IMR-90 (cell line): ENCODE results near the gene LCN12. TPM values are rescaled to one million over a fixed set of nuclear protein-coding genes. Genes with fewer than 3 reads are reported as not detected.

ENCODE experiments used
- ATAC-seq: fragments of 200-7000 bp; cut with Tn5 transposase; 2 replicates; pipeline ENCODE4 v1.9.1; 2020; ENCODE audit warnings: low read depth, mild to moderate bottlenecking, moderate library complexity
- BruUV-seq: library from RNA; stranded (reverse); fragments of 400-500 nt; replicated peaks from 2 replicates; lab custom pipeline; 2021; lab: Mats Ljungman, UMichigan
- CTCF ChIA-PET: fragments of 300-600 bp; formaldehyde crosslinking; extraction: SDS; loops from one replicate; lab custom pipeline; 2021; ENCODE audit warnings: antibody characterized with exemption; lab: Yijun Ruan, JAX
- POLR2A ChIA-PET: fragments of 300-600 bp; sonication (Branson Sonifier 250); formaldehyde crosslinking; loops from one replicate; lab custom pipeline; 2022; ENCODE audit warnings: antibody characterized with exemption; ENCODE audit not compliant: unreplicated experiment; lab: Charles Lee
- DNase-seq: peaks from one replicate; pipeline ENCODE4 v3.0.0; 2013
- H2AFZ ChIP-seq: replicated peaks from 2 replicates; pipeline ENCODE3; 2013; ENCODE audit warnings: low read length, mild to moderate bottlenecking; ENCODE audit not compliant: poor library complexity
- H2AK5ac ChIP-seq: 2 replicates; pipeline ENCODE4 v1.6.1; 2013; ENCODE audit warnings: low read depth, low read length, inconsistent platforms
- H2AK9ac ChIP-seq: replicated peaks from 2 replicates; pipeline ENCODE3; 2013; ENCODE audit warnings: mild to moderate bottlenecking, low read depth, low read length, moderate library complexity; ENCODE audit not compliant: poor library complexity
- H2BK120ac ChIP-seq: 2 replicates; pipeline ENCODE4 v1.6.1; 2013; ENCODE audit warnings: low read depth, low read length, inconsistent platforms
- H2BK15ac ChIP-seq: 3 replicates; pipeline ENCODE4 v1.6.1; 2013; ENCODE audit warnings: low read depth, low read length, inconsistent platforms
- H2BK20ac ChIP-seq: 2 replicates; pipeline ENCODE4 v1.6.1; 2013; ENCODE audit warnings: low read depth, mild to moderate bottlenecking, inconsistent platforms, low read length, moderate library complexity
- H2BK5ac ChIP-seq: 2 replicates; pipeline ENCODE4 v1.6.1; 2013; ENCODE audit warnings: mild to moderate bottlenecking, low read depth, low read length, inconsistent platforms; ENCODE audit not compliant: poor library complexity, severe bottlenecking
- H3K14ac ChIP-seq: replicated peaks from 2 replicates; pipeline ENCODE4 v1.6.1; 2013; ENCODE audit warnings: low read depth, low read length, inconsistent platforms
- H3K18ac ChIP-seq: 2 replicates; pipeline ENCODE4 v1.6.1; 2013; ENCODE audit warnings: low read depth, low read length, control low read depth
- H3K23ac ChIP-seq: 2 replicates; pipeline ENCODE4 v1.6.1; 2013; ENCODE audit warnings: low read depth, low read length, inconsistent platforms
- H3K27ac ChIP-seq: 2 replicates; pipeline ENCODE4 v1.5.1; 2013; ENCODE audit warnings: mild to moderate bottlenecking, control low read depth, low read length; ENCODE audit not compliant: insufficient read depth
- H3K27me3 ChIP-seq: 2 replicates; pipeline ENCODE4 v1.6.1; 2013; ENCODE audit warnings: low read length; ENCODE audit not compliant: control insufficient read depth, insufficient read depth
- H3K36me3 ChIP-seq: 2 replicates; pipeline ENCODE4 v1.6.1; 2013; ENCODE audit warnings: low read length, mixed read lengths; ENCODE audit not compliant: control insufficient read depth, insufficient read depth
- H3K4ac ChIP-seq: 2 replicates; pipeline ENCODE4 v1.6.1; 2013; ENCODE audit warnings: low read depth, low read length, inconsistent platforms
- H3K4me1 ChIP-seq: 2 replicates; pipeline ENCODE4 v1.6.1; 2013; ENCODE audit warnings: low read length, mixed read lengths; ENCODE audit not compliant: control insufficient read depth, insufficient read depth
- H3K4me2 ChIP-seq: 2 replicates; pipeline ENCODE4 v1.6.1; 2013; ENCODE audit warnings: low read depth, mild to moderate bottlenecking, control low read depth, low read length, moderate library complexity
- H3K4me3 ChIP-seq: 2 replicates; pipeline ENCODE4 v1.5.1; 2013; ENCODE audit warnings: low read depth, mild to moderate bottlenecking, control low read depth, low read length, moderate library complexity; ENCODE audit not compliant: insufficient read depth
- H3K56ac ChIP-seq: 2 replicates; pipeline ENCODE4 v1.6.1; 2013; ENCODE audit warnings: low read length, inconsistent platforms; ENCODE audit not compliant: insufficient read depth; ENCODE audit errors: extremely low read depth
- H3K79me1 ChIP-seq, 2 experiments: 2 replicates each; pipeline ENCODE4 v1.6.1; 2013; ENCODE audit warnings: low read length in 2 of 2, inconsistent platforms in 1 of 2, low read depth in 1 of 2
- H3K9ac ChIP-seq: 2 replicates; pipeline ENCODE4 v1.6.1; 2013; ENCODE audit warnings: low read depth, low read length, control low read depth
- H3K9me1 ChIP-seq: 2 replicates; pipeline ENCODE4 v1.6.1; 2013; ENCODE audit warnings: low read length, inconsistent platforms; ENCODE audit not compliant: insufficient read depth
- H3K9me3 ChIP-seq: 2 replicates; pipeline ENCODE4 v1.6.1; 2013; ENCODE audit warnings: low read length; ENCODE audit not compliant: control insufficient read depth, insufficient read depth
- H4K20me1 ChIP-seq: 2 replicates; pipeline ENCODE4 v1.6.1; 2013; ENCODE audit warnings: low read length, inconsistent platforms; ENCODE audit not compliant: insufficient read depth
- H4K5ac ChIP-seq: 2 replicates; pipeline ENCODE4 v1.6.1; 2013; ENCODE audit warnings: mild to moderate bottlenecking, low read depth, low read length, control low read depth
- H4K8ac ChIP-seq, 2 experiments: 2 replicates each; pipeline ENCODE4 v1.6.1; 2013; ENCODE audit warnings: low read depth in 2 of 2, low read length in 2 of 2, control low read depth in 1 of 2, inconsistent platforms in 1 of 2
- H4K91ac ChIP-seq: 2 replicates; pipeline ENCODE4 v1.6.1; 2013; ENCODE audit warnings: low read depth, low read length, inconsistent platforms; ENCODE audit not compliant: insufficient read depth
- BHLHE40 ChIP-seq: fragments of 150-350 bp; IDR thresholded peaks from 2 replicates; pipeline ENCODE4 v1.6.1; 2016; ENCODE audit warnings: mild to moderate bottlenecking, low read depth, low read length
- CEBPB ChIP-seq: IDR thresholded peaks from 2 replicates; pipeline ENCODE4 v1.6.1; 2012; ENCODE audit warnings: low read depth, low read length, improper control_type of control experiment
- CHD1 ChIP-seq: IDR thresholded peaks from 2 replicates; pipeline ENCODE4 v1.6.1; 2012; ENCODE audit warnings: low read depth, low read length, improper control_type of control experiment
- FOS ChIP-seq: fragments of 150-350 bp; IDR thresholded peaks from 2 replicates; pipeline ENCODE4 v1.6.1; 2016; ENCODE audit warnings: low read depth, low read length
- MAFK ChIP-seq: IDR thresholded peaks from 2 replicates; pipeline ENCODE4 v1.6.1; 2012; ENCODE audit warnings: low read depth, low read length, improper control_type of control experiment
- MAZ ChIP-seq: IDR thresholded peaks from 2 replicates; pipeline ENCODE4 v1.6.1; 2012; ENCODE audit warnings: low read depth, mild to moderate bottlenecking, low read length, improper control_type of control experiment, moderate library complexity, borderline replicate concordance
- MXI1 ChIP-seq: IDR thresholded peaks from 2 replicates; pipeline ENCODE4 v1.6.1; 2012; ENCODE audit warnings: low read depth, mild to moderate bottlenecking, low read length, moderate library complexity, borderline replicate concordance
- NFE2L2 ChIP-seq: fragments of 150-350 bp; IDR thresholded peaks from 2 replicates; pipeline ENCODE4 v1.6.1; 2016; ENCODE audit warnings: low read depth, mild to moderate bottlenecking, low read length
- POLR2A ChIP-seq: IDR thresholded peaks from 2 replicates; pipeline ENCODE4 v1.6.1; 2012; ENCODE audit warnings: mild to moderate bottlenecking, low read depth, low read length
- RAD21 ChIP-seq: IDR thresholded peaks from 2 replicates; pipeline ENCODE4 v1.6.1; 2012; ENCODE audit warnings: low read length, improper control_type of control experiment
- RCOR1 ChIP-seq: IDR thresholded peaks from 2 replicates; pipeline ENCODE4 v1.6.1; 2012; ENCODE audit warnings: mild to moderate bottlenecking, low read length, improper control_type of control experiment; ENCODE audit not compliant: insufficient replicate concordance
- RFX5 ChIP-seq: IDR thresholded peaks from 2 replicates; pipeline ENCODE4 v1.8.0; 2012; ENCODE audit warnings: low read depth, mild to moderate bottlenecking, low read length, moderate library complexity
- SMC3 ChIP-seq: fragments of 150-350 bp; IDR thresholded peaks from 2 replicates; pipeline ENCODE4 v1.6.1; 2016; ENCODE audit warnings: low read depth, mild to moderate bottlenecking, antibody characterized with exemption, low read length, moderate library complexity
- USF2 ChIP-seq: fragments of 150-350 bp; IDR thresholded peaks from 2 replicates; pipeline ENCODE4 v1.6.1; 2017; ENCODE audit warnings: mild to moderate bottlenecking, antibody characterized with exemption, low read length, low read depth
- WGBS, 2 experiments: methylation state at CpG; one replicate each; pipeline versions ENCODE4 v1.1.5 to v1.1.7; 2013; ENCODE audit warnings: missing lambda C conversion rate in 2 of 2; ENCODE audit not compliant: insufficient read length in 1 of 2; ENCODE audit errors: extremely low coverage in 2 of 2; 5-methylcytosine and 5-hydroxymethylcytosine counted together
- dilution Hi-C: fragments of 300-500 bp; cut with HindIII; formaldehyde crosslinking; loops from one replicate; pipeline ENCODE4 v1.14.3; 2018; ENCODE audit warnings: low sequenced_read_pairs; ENCODE audit not compliant: unreplicated experiment
- in situ Hi-C: fragments of 300-500 bp; cut with MboI; formaldehyde crosslinking; loops from 3 replicates; pipeline ENCODE4 v1.14.3; 2019; ENCODE audit warnings: low sequenced_read_pairs, inconsistent platforms, mixed read lengths
- intact Hi-C: fragments of 100-400 bp; cut with micrococcal nuclease; formaldehyde crosslinking; loops from 2 replicates; pipeline ENCODE4 v1.10.0; 2022
- polyA plus RNA-seq, 3 experiments: library from polyadenylated mRNA; depleted of rRNA; stranded (reverse); fragments of >200 nt; gene quantifications; 2 replicates each; pipeline ENCODE4 v1.2.3, GENCODE V29; 2012; ENCODE audit warnings: low replicate concordance in 1 of 3
- total RNA-seq: library from RNA; depleted of rRNA; stranded (reverse); fragments of >200 nt; gene quantifications from 2 replicates; pipeline ENCODE4 v1.2.3, GENCODE V29; 2012
- TF ChIP-seq, protein P1 (sequence below): conservative IDR thresholded peaks from 2 replicates; pipeline ENCODE4 v1.5.1; 2012; ENCODE audit warnings: mild to moderate bottlenecking, low read depth, low read length, improper control_type of control experiment
- TF ChIP-seq, protein P2 (sequence below): fragments of 150-350 bp; IDR thresholded peaks from 2 replicates; pipeline ENCODE4 v1.6.1; 2016; ENCODE audit warnings: low read depth, mild to moderate bottlenecking, low read length, moderate library complexity, borderline replicate concordance

Gene LCN12
- total and polyA plus RNA-seq, 2 of the 4 experiments (the other 2 are of a cell fraction): 0.12 TPM; not detected in 1

DNA sequence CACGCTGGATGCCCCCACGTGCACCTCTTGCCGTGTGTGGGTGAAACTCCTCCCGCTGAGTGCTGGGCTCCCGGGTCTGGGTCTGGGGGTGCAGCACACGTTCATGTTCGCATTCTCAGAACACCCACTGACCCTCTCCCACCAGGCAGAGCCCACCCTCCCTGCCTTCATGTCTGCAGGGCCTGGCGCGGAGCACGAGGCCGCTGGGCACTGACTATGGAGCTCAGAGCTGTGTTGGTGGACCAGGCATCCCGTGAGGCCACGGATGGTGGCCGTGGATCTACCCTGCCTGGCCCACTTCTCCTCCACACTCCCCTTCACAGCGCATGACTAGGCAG, 8.8 kb downstream of the LCN12 start:
- Histone ChIP-seq H3K18ac (no peak overlapping the region), H3K4me1 (no peaks in the 10 kb centered on the region), H4K91ac (no peak overlapping the region), H2BK5ac (no peak overlapping the region), H2BK15ac (no peak overlapping the region), H3K9ac (no peak overlapping the region), H4K5ac (no peak overlapping the region), H4K8ac (no peak overlapping the region), H3K36me3 (no peaks in the 10 kb centered on the region), H3K56ac (no peak overlapping the region), H2AK5ac (no peak overlapping the region), H2AK9ac (peak overlapping the region; percentile 13), H3K27ac (no peak overlapping the region), H2AFZ (no peak overlapping the region), H2BK120ac (no peak overlapping the region), H3K14ac (no peak overlapping the region), H3K79me1 (no peaks in the 10 kb centered on the region), H4K20me1 (no peaks in the 10 kb centered on the region), H2BK20ac (no peak overlapping the region), H3K4me3 (no peak overlapping the region), H3K4ac (no peak overlapping the region), H3K23ac (no peak overlapping the region), H3K9me1 (peaks cover 2% of the 10 kb centered on the region; the same call in 1 of the 2 replicates), H3K27me3 (peaks cover 26% of the 10 kb centered on the region), H3K4me2 (no peak overlapping the region), H3K9me3 (peaks cover 3% of the 10 kb centered on the region)
- TF ChIP-seq USF2 (no peak), RCOR1 (no peak), SMC3 (no peak), RAD21 (no peak), RFX5 (no peak), NFE2L2 (no peak), CEBPB (no peak), MAZ (no peak), MXI1 (no peak), BHLHE40 (no peak), MAFK (no peak), FOS (no peak), CHD1 (no peak), POLR2A (no peak)
- TF ChIP-seq, protein P1, sequence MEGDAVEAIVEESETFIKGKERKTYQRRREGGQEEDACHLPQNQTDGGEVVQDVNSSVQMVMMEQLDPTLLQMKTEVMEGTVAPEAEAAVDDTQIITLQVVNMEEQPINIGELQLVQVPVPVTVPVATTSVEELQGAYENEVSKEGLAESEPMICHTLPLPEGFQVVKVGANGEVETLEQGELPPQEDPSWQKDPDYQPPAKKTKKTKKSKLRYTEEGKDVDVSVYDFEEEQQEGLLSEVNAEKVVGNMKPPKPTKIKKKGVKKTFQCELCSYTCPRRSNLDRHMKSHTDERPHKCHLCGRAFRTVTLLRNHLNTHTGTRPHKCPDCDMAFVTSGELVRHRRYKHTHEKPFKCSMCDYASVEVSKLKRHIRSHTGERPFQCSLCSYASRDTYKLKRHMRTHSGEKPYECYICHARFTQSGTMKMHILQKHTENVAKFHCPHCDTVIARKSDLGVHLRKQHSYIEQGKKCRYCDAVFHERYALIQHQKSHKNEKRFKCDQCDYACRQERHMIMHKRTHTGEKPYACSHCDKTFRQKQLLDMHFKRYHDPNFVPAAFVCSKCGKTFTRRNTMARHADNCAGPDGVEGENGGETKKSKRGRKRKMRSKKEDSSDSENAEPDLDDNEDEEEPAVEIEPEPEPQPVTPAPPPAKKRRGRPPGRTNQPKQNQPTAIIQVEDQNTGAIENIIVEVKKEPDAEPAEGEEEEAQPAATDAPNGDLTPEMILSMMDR: no peak
- TF ChIP-seq, protein P2, sequence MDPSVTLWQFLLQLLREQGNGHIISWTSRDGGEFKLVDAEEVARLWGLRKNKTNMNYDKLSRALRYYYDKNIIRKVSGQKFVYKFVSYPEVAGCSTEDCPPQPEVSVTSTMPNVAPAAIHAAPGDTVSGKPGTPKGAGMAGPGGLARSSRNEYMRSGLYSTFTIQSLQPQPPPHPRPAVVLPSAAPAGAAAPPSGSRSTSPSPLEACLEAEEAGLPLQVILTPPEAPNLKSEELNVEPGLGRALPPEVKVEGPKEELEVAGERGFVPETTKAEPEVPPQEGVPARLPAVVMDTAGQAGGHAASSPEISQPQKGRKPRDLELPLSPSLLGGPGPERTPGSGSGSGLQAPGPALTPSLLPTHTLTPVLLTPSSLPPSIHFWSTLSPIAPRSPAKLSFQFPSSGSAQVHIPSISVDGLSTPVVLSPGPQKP: no peak
- in situ Hi-C loops (no loop called here), intact Hi-C loops (no loop called here), dilution Hi-C loops (no loop called here)
- CTCF ChIA-PET: interaction anchor here (1.0 kb wide), 1 partner anchor 13 kb away, joined by 4 read pairs; no protein-coding TSS in a partner anchor
- ATAC-seq: no peak
- POLR2A ChIA-PET: no interaction called here
- 72% methylated on average over 7 of the region's 15 CpGs; no CpG with 5 or more reads in 1 of the 2 experiments for WGBS, 2 experiments
- no TSS peak for BruUV-seq
- no peak for DNase-seq
